H9 (cell line): ENCODE measurements around the gene TENT5C. TPM values are rescaled to one million over a fixed set of nuclear protein-coding genes. Genes with fewer than 3 reads are reported as not detected.

Experiments used
- DNase-seq: peaks from one replicate; pipeline ENCODE4 v3.0.0-alpha.2; 2017
- H2AFZ ChIP-seq: one replicate; pipeline ENCODE4 v1.6.1; 2013; ENCODE audit warnings: mild to moderate bottlenecking, low read length, control low read depth, moderate library complexity
- H2AK5ac ChIP-seq: 2 replicates; pipeline ENCODE4 v1.6.1; 2013; ENCODE audit warnings: low read length, control low read depth, mixed read lengths; ENCODE audit not compliant: insufficient read length
- H2BK120ac ChIP-seq: one replicate; pipeline ENCODE4 v1.6.1; 2013; ENCODE audit warnings: low read depth, mild to moderate bottlenecking, low read length, control low read depth, inconsistent platforms; ENCODE audit not compliant: poor library complexity, severe bottlenecking
- H2BK12ac ChIP-seq: 2 replicates; pipeline ENCODE4 v1.6.1; 2013; ENCODE audit warnings: low read length, control low read depth, mixed read lengths, low read depth; ENCODE audit not compliant: insufficient read length
- H2BK15ac ChIP-seq: 2 replicates; pipeline ENCODE4 v1.6.1; 2013; ENCODE audit warnings: low read depth, low read length, control low read depth
- H2BK20ac ChIP-seq: one replicate; pipeline ENCODE4 v1.6.1; 2013; ENCODE audit warnings: low read depth, mild to moderate bottlenecking, low read length, control low read depth, inconsistent platforms; ENCODE audit not compliant: poor library complexity, severe bottlenecking
- H2BK5ac ChIP-seq: 2 replicates; pipeline ENCODE4 v1.6.1; 2013; ENCODE audit warnings: low read length, control low read depth, mixed read lengths; ENCODE audit not compliant: insufficient read length
- H3K14ac ChIP-seq: 2 replicates; pipeline ENCODE4 v1.6.1; 2013; ENCODE audit warnings: low read length, control low read depth; ENCODE audit not compliant: insufficient read depth
- H3K18ac ChIP-seq: 2 replicates; pipeline ENCODE4 v1.6.1; 2013; ENCODE audit warnings: low read depth, mild to moderate bottlenecking, mixed read lengths, low read length, control low read depth; ENCODE audit not compliant: insufficient read length
- H3K23ac ChIP-seq: 2 replicates; pipeline ENCODE4 v1.6.1; 2013; ENCODE audit warnings: low read length, control low read depth, mixed read lengths, low read depth; ENCODE audit not compliant: insufficient read length
- H3K23me2 ChIP-seq: 2 replicates; pipeline ENCODE4 v1.6.1; 2013; ENCODE audit warnings: low read depth, mild to moderate bottlenecking, mixed read lengths, low read length, control low read depth; ENCODE audit not compliant: insufficient read length, poor library complexity, severe bottlenecking
- H3K27ac ChIP-seq: 2 replicates; pipeline ENCODE4 v1.5.1; 2013; ENCODE audit warnings: low read length, control low read depth, mixed read lengths, low read depth; ENCODE audit not compliant: insufficient read length
- H3K27me3 ChIP-seq: 2 replicates; pipeline ENCODE4 v1.6.1; 2013; ENCODE audit warnings: low read length, control low read depth, inconsistent platforms; ENCODE audit not compliant: insufficient read depth
- H3K4ac ChIP-seq: 2 replicates; pipeline ENCODE4 v1.6.1; 2013; ENCODE audit warnings: low read depth, mild to moderate bottlenecking, control low read depth, inconsistent platforms, low read length, moderate library complexity
- H3K4me1 ChIP-seq: 2 replicates; pipeline ENCODE4 v1.6.1; 2013; ENCODE audit warnings: low read length, control low read depth, inconsistent platforms; ENCODE audit not compliant: insufficient read depth
- H3K4me2 ChIP-seq: 2 replicates; pipeline ENCODE4 v1.6.1; 2013; ENCODE audit warnings: low read length, control low read depth, mixed read lengths; ENCODE audit not compliant: insufficient read length, insufficient read depth
- H3K56ac ChIP-seq: 2 replicates; pipeline ENCODE4 v1.6.1; 2013; ENCODE audit warnings: low read depth, mild to moderate bottlenecking, mixed read lengths, low read length, control low read depth; ENCODE audit not compliant: insufficient read length
- H3K79me1 ChIP-seq: 2 replicates; pipeline ENCODE4 v1.6.1; 2013; ENCODE audit warnings: low read depth, mild to moderate bottlenecking, moderate library complexity, low read length, control low read depth, inconsistent platforms; ENCODE audit not compliant: insufficient read depth, poor library complexity, severe bottlenecking
- H3K79me2 ChIP-seq: 2 replicates; pipeline ENCODE4 v1.6.1; 2013; ENCODE audit warnings: low read length, control low read depth, inconsistent platforms; ENCODE audit not compliant: insufficient read depth
- H3K9ac ChIP-seq: 2 replicates; pipeline ENCODE4 v1.6.1; 2013; ENCODE audit warnings: low read length, control low read depth, mixed read lengths; ENCODE audit not compliant: insufficient read length; ENCODE audit errors: extremely low read depth
- H3K9me3 ChIP-seq: one replicate; pipeline ENCODE4 v1.6.1; 2013; ENCODE audit warnings: low read depth, low read length, inconsistent platforms; ENCODE audit not compliant: control insufficient read depth
- H3T11ph ChIP-seq: one replicate; pipeline ENCODE4 v1.6.1; 2013; ENCODE audit warnings: mild to moderate bottlenecking, low read length, control low read depth, inconsistent platforms
- H4K20me1 ChIP-seq: one replicate; pipeline ENCODE4 v1.6.1; 2013; ENCODE audit not compliant: control insufficient read depth, insufficient read length, insufficient read depth
- H4K5ac ChIP-seq: 2 replicates; pipeline ENCODE4 v1.6.1; 2013; ENCODE audit warnings: low read depth, mild to moderate bottlenecking, mixed read lengths, low read length, control low read depth; ENCODE audit not compliant: insufficient read length
- H4K8ac ChIP-seq: replicated peaks from 2 replicates; pipeline ENCODE4 v1.6.1; 2013; ENCODE audit warnings: low read length, control low read depth, mixed read lengths, low read depth; ENCODE audit not compliant: insufficient read length
- H4K91ac ChIP-seq: 2 replicates; pipeline ENCODE4 v1.6.1; 2013; ENCODE audit warnings: low read depth, mild to moderate bottlenecking, moderate library complexity, mixed read lengths, low read length, control low read depth; ENCODE audit not compliant: insufficient read length
- H3K27ac Mint-ChIP-seq, 3 experiments: 2 replicates in 2 of 3; 3 replicates in 1 of 3; pipeline ENCODE4 v1.8.0; 2020 to 2021; ENCODE audit warnings: mixed read lengths in 3 of 3, mild to moderate bottlenecking in 1 of 3, moderate library complexity in 1 of 3
- H3K27me3 Mint-ChIP-seq: 2 replicates; pipeline ENCODE4 v1.8.0; 2021; ENCODE audit warnings: low read depth, mild to moderate bottlenecking, moderate library complexity, mixed read lengths
- H3K36me3 Mint-ChIP-seq, 3 experiments: 2 replicates in 2 of 3; 3 replicates in 1 of 3; pipeline ENCODE4 v1.8.0; 2020 to 2021; ENCODE audit warnings: low read depth in 3 of 3, mixed read lengths in 3 of 3; ENCODE audit not compliant: insufficient read depth in 1 of 3
- H3K4me1 Mint-ChIP-seq, 2 experiments: 2 replicates each; pipeline ENCODE4 v1.8.0; 2020; ENCODE audit warnings: mixed read lengths in 2 of 2
- H3K4me3 Mint-ChIP-seq, 2 experiments: 2 replicates in 1 of 2; 3 replicates in 1 of 2; pipeline ENCODE4 v1.8.0; 2020 to 2021; ENCODE audit warnings: mild to moderate bottlenecking in 2 of 2, mixed read lengths in 2 of 2, moderate library complexity in 1 of 2
- H3K9me3 Mint-ChIP-seq, 2 experiments: 2 replicates in 1 of 2; 3 replicates in 1 of 2; pipeline ENCODE4 v1.8.0; 2020; ENCODE audit warnings: mild to moderate bottlenecking in 2 of 2, mixed read lengths in 2 of 2, moderate library complexity in 1 of 2
- WGBS: extraction: QIAGEN DNeasy Blood & Tissue Kit; methylation state at CpG from one replicate; pipeline ENCODE4 v1.1.7; 2013; ENCODE audit warnings: missing lambda C conversion rate, low lambda C conversion rate, mixed read lengths; ENCODE audit not compliant: insufficient read length; ENCODE audit errors: extremely low coverage; 5-methylcytosine and 5-hydroxymethylcytosine counted together
- total RNA-seq: library from RNA; stranded (reverse); gene quantifications from 2 replicates; pipeline ENCODE4 v1.2.1, GENCODE V29; 2021
- TF ChIP-seq, protein P1 (sequence below): fragments of 200-600 bp; sonication (generic); conservative IDR thresholded peaks from 3 replicates; pipeline ENCODE4 v1.8.0; 2021; ENCODE audit warnings: antibody characterized with exemption, mild to moderate bottlenecking

The TENT5C gene
- total RNA-seq, 1 experiment from 2014 or later = 0.37 TPM

DNA sequence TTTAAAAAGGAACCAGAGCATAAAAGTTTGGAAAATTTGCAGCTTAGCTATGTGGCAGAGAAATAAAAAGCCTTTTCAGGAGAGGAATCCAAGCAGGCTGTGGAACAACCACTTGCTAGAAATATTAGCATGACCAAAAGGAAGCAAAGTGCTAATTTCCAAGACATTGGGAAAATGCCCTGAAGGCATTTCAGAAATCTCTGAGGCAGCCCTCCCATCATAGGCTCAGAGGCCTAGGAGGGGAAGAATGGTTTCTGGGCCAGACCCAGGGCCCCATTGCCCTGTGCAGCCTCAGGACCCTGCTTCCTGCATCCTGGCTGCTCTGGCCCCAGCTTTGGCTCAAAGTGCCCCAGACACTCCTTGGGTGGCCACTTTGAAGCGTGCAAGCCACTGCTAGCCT lies 56.8 kb downstream of the TENT5C start:
- Histone ChIP-seq H3K79me1 (no peaks in the 10 kb centered on the region), H2BK20ac (no peak overlapping the region), H2BK5ac (no peak overlapping the region), H4K20me1 (no peaks in the 10 kb centered on the region), H3K27ac (no peak overlapping the region), H3K18ac (no peak overlapping the region), H3K4me2 (no peak overlapping the region), H4K91ac (no peak overlapping the region), H3K23me2 (no peaks in the 10 kb centered on the region), H2AFZ (no peak overlapping the region), H3K27me3 (no peaks in the 10 kb centered on the region), H3T11ph (no peak overlapping the region), H3K56ac (no peak overlapping the region), H3K14ac (no peak overlapping the region; the same call in 1 of the 2 replicates), H2BK15ac (no peak overlapping the region), H3K4ac (no peak overlapping the region), H3K23ac (no peak overlapping the region), H4K8ac (no peak overlapping the region), H4K5ac (no peak overlapping the region), H3K4me1 (peaks cover 2% of the 10 kb centered on the region; the same call in 1 of the 2 replicates), H2AK5ac (no peak overlapping the region), H3K9me3 (no peaks in the 10 kb centered on the region), H2BK120ac (no peak overlapping the region), H3K79me2 (no peaks in the 10 kb centered on the region), H2BK12ac (no peak overlapping the region), H3K9ac (no peak overlapping the region)
- Mint-ChIP-seq H3K27me3 (no peaks in the 10 kb centered on the region; the same call in 1 of the 2 replicates), H3K4me1 (peaks cover 18 to 28% of the 10 kb centered on the region in 2 experiments), H3K4me3 (no peak overlapping the region), H3K9me3 (peaks cover 7 to 15% of the 10 kb centered on the region in 2 experiments), H3K27ac (no peak overlapping the region), H3K36me3 (peaks cover 2 to 15% (median 3%) of the 10 kb centered on the region in 3 experiments; a peak in 6 of 7 replicates)
- no CpG with 5 or more reads among the region's 1 CpG for WGBS
- DNase-seq = peak; percentile 60
- TF ChIP-seq, protein P1, sequence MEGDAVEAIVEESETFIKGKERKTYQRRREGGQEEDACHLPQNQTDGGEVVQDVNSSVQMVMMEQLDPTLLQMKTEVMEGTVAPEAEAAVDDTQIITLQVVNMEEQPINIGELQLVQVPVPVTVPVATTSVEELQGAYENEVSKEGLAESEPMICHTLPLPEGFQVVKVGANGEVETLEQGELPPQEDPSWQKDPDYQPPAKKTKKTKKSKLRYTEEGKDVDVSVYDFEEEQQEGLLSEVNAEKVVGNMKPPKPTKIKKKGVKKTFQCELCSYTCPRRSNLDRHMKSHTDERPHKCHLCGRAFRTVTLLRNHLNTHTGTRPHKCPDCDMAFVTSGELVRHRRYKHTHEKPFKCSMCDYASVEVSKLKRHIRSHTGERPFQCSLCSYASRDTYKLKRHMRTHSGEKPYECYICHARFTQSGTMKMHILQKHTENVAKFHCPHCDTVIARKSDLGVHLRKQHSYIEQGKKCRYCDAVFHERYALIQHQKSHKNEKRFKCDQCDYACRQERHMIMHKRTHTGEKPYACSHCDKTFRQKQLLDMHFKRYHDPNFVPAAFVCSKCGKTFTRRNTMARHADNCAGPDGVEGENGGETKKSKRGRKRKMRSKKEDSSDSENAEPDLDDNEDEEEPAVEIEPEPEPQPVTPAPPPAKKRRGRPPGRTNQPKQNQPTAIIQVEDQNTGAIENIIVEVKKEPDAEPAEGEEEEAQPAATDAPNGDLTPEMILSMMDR = no peak
